ENCODE results near the gene LIME1. TPM values are rescaled to one million over a fixed set of nuclear protein-coding genes. Genes with fewer than 3 reads are reported as not detected.

Gene LIME1
- total and polyA plus RNA-seq, 9 of the 15 experiments (the other 6 are each of a cell fraction or from before 2014, with no cell fraction given), result 0.11 to 17.1 (median 2.8) TPM; not detected in 2

DNA sequence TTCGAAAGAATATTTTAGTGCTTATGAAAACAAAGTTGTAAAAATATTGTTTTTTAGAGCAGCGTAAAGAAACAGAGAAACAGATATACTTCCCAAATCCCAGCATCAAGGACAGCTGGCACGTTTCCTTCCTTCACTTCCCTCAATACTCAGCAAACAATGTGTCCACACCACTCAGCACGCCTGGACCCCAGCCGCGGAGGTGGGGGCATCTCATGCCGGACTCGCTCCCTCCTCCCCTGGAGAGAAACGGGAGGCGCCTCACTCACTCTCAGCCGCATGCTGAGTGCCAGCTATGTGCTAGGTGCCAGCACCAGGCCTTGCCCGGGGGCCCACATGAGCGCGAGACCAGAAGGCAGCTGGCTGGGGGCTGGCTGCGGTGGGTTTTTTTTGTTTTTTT is 37.8 kb downstream of the LIME1 start:
- Histone ChIP-seq H3K27me3 (ENCODE audit: control insufficient read depth in 2 of 2, insufficient read depth in 2 of 2, low read length in 2 of 2) (peaks cover 0 to under 1% of the 10 kb centered on the region in 2 experiments; a peak in 2 of 5 replicates), H2AFZ (ENCODE audit: low read depth, low read length) (no peak overlapping the region), H3K9me1 (ENCODE audit: control insufficient read depth, insufficient read depth, low read length) (no peaks in the 10 kb centered on the region), H3K4me3 (no peak overlapping the region), H3K27ac (ENCODE audit: extremely low read depth, low read depth, low read length) (no peak overlapping the region), H3K9me3 (replicated peaks; ENCODE audit: control insufficient read depth, insufficient read depth, low read depth, low read length) (no peaks in the 10 kb centered on the region), H3K9ac (ENCODE audit: insufficient read depth in 1 of 2, low read depth in 2 of 2, low read length in 2 of 2) (no peak overlapping the region), H3K79me2 (ENCODE audit: control insufficient read depth, insufficient read depth, low read length) (no peaks in the 10 kb centered on the region), H3K4me2 (ENCODE audit: insufficient read depth, low read length) (no peak overlapping the region), H4K20me1 (replicated peaks; ENCODE audit: control insufficient read depth, insufficient read depth, low read length) (no peaks in the 10 kb centered on the region; the same call in 1 of the 2 replicates), H3K36me3 (ENCODE audit: control insufficient read depth, insufficient read depth, low read length) (no peaks in the 10 kb centered on the region), H3K4me1 (replicated peaks in 1 of 2; ENCODE audit: control insufficient read depth in 2 of 2, insufficient read depth in 2 of 2, low read length in 2 of 2) (peaks cover 12 to 51% of the 10 kb centered on the region in 2 experiments; a peak in 4 of 5 replicates)
- FAIRE-seq, result no peak
- WGBS (ENCODE audit: insufficient coverage, low coverage, missing lambda C conversion rate), result 78% methylated on average over 8 of the region's 15 CpGs
- ATAC-seq, result no peak
- intact Hi-C loops (cut with micrococcal nuclease) (no loop called here), in situ Hi-C loops (cut with MboI) (loop anchor here (5.0 kb wide), 1 partner anchor 62 kb away; no protein-coding TSS in a partner anchor)
- ChIA-PET CTCF (ENCODE audit: low intra/inter-chr PET ratio) (no interaction called here), POLR2A (no interaction called here)
- no TSS peak for BruUV-seq (replicated peaks)
- no peak for TF ChIP-seq HIVEP1 (CRISPR knock-in tag; IDR thresholded peaks at IDR 0.05)
- no peak for DNase-seq (ENCODE audit: extremely low read depth in 1 of 4, low spot score in 3 of 4)

DNA sequence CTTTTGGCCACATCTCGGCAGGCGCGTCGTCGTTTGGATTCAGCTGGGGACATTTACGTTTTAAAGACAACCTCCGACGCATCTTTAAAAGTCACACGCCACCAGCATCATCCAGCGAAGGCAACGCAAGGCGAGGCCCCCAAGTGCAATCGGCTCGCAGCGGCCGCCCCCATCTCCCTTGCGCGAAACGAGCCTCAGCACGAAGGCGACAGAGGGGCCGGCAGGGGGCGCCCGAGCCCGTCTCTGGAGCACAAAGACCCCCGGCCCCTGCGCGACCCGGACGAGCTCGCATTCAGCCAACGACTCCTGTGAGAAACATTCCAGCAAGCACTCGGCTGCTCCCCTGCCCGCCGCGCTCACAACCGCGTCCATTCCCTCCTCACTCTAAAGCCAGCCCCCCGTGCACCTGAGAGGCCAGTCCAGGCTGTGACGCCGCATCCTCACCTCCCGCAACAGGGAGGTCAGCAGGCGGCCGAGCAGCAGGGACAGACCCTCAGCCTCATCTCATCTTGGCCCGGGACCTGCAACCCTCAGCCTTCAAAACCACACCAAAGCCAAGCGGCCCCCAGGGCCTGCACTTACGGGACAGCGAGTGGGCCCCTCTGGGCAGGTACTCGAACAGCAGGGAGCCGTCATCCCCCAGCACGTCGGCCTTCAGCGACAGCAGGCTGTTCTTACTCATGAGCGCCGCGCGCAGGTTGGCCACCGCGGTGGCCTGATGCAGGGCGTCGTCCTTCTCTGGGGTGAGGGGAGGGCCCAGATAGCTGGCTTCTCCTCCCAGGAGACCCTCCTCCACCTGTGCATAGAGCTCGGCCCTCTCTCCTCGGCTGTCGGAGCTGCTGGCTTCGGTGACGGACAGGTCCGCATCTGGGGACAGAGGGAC is 38.9 kb downstream of the LIME1 start:
- ChIA-PET CTCF (ENCODE audit: low intra/inter-chr PET ratio) (interaction anchor here (1.4 kb wide), 1 partner anchor 198 kb away, joined by 3 read pairs; no protein-coding TSS in a partner anchor), POLR2A (no interaction called here)
- no peak overlapping the region for H3K27ac ChIP-seq (ENCODE audit: extremely low read depth, low read depth, low read length)
- H4K20me1 ChIP-seq (replicated peaks; ENCODE audit: control insufficient read depth, insufficient read depth, low read length), result no peaks in the 10 kb centered on the region; the same call in 1 of the 2 replicates
- no peak overlapping the region; a peak in 1 of 4 replicates for H3K9ac ChIP-seq (ENCODE audit: insufficient read depth in 1 of 2, low read depth in 2 of 2, low read length in 2 of 2)
- no peak overlapping the region for H3K4me2 ChIP-seq (ENCODE audit: insufficient read depth, low read length)
- 54% methylated on average over 40 of the region's 67 CpGs for WGBS (ENCODE audit: insufficient coverage, low coverage, missing lambda C conversion rate)
- no peak overlapping the region for H2AFZ ChIP-seq (ENCODE audit: low read depth, low read length)
- BruUV-seq (replicated peaks), result no TSS peak
- H3K27me3 ChIP-seq (ENCODE audit: control insufficient read depth in 2 of 2, insufficient read depth in 2 of 2, low read length in 2 of 2), result no peaks in the 10 kb centered on the region
- FAIRE-seq, result no peak
- intact Hi-C loops (cut with micrococcal nuclease), result no loop called here
- in situ Hi-C loops (cut with MboI), result no loop called here
- no peaks in the 10 kb centered on the region for H3K36me3 ChIP-seq (ENCODE audit: control insufficient read depth, insufficient read depth, low read length)
- ATAC-seq, result peak; percentile 74
- H3K9me3 ChIP-seq (replicated peaks; ENCODE audit: control insufficient read depth, insufficient read depth, low read depth, low read length), result no peaks in the 10 kb centered on the region
- H3K9me1 ChIP-seq (ENCODE audit: control insufficient read depth, insufficient read depth, low read length), result no peaks in the 10 kb centered on the region
- H3K4me1 ChIP-seq (replicated peaks in 1 of 2; ENCODE audit: control insufficient read depth in 2 of 2, insufficient read depth in 2 of 2, low read length in 2 of 2), result peaks cover 12 to 45% of the 10 kb centered on the region in 2 experiments; a peak in 4 of 5 replicates
- H3K79me2 ChIP-seq (ENCODE audit: control insufficient read depth, insufficient read depth, low read length), result no peaks in the 10 kb centered on the region
- no peak overlapping the region for H3K4me3 ChIP-seq
- peak; percentile 43 to 64 (median 52) for DNase-seq (ENCODE audit: extremely low read depth in 1 of 4, low spot score in 3 of 4)
- TF ChIP-seq GABPB1 (CRISPR knock-in tag; IDR thresholded peaks at IDR 0.05) (no peak), MTA1 (IDR thresholded peaks at IDR 0.05; ENCODE audit: borderline replicate concordance) (no peak), STAG1 (CRISPR knock-in tag; IDR thresholded peaks at IDR 0.05; ENCODE audit: borderline replicate concordance) (peak; percentile 7; the same call in 1 of the 2 replicates), MIER1 (IDR thresholded peaks at IDR 0.05; ENCODE audit: low read depth) (no peak)
- TF ChIP-seq, protein P1, sequence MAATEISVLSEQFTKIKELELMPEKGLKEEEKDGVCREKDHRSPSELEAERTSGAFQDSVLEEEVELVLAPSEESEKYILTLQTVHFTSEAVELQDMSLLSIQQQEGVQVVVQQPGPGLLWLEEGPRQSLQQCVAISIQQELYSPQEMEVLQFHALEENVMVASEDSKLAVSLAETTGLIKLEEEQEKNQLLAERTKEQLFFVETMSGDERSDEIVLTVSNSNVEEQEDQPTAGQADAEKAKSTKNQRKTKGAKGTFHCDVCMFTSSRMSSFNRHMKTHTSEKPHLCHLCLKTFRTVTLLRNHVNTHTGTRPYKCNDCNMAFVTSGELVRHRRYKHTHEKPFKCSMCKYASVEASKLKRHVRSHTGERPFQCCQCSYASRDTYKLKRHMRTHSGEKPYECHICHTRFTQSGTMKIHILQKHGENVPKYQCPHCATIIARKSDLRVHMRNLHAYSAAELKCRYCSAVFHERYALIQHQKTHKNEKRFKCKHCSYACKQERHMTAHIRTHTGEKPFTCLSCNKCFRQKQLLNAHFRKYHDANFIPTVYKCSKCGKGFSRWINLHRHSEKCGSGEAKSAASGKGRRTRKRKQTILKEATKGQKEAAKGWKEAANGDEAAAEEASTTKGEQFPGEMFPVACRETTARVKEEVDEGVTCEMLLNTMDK (IDR thresholded peaks at IDR 0.05; ENCODE audit: borderline replicate concordance, insufficient read depth, low read depth, low read length, poor library complexity, severe bottlenecking), result peak; percentile 55
- TF ChIP-seq, protein P2, sequence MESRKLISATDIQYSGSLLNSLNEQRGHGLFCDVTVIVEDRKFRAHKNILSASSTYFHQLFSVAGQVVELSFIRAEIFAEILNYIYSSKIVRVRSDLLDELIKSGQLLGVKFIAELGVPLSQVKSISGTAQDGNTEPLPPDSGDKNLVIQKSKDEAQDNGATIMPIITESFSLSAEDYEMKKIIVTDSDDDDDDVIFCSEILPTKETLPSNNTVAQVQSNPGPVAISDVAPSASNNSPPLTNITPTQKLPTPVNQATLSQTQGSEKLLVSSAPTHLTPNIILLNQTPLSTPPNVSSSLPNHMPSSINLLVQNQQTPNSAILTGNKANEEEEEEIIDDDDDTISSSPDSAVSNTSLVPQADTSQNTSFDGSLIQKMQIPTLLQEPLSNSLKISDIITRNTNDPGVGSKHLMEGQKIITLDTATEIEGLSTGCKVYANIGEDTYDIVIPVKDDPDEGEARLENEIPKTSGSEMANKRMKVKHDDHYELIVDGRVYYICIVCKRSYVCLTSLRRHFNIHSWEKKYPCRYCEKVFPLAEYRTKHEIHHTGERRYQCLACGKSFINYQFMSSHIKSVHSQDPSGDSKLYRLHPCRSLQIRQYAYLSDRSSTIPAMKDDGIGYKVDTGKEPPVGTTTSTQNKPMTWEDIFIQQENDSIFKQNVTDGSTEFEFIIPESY (CRISPR knock-in tag; IDR thresholded peaks at IDR 0.05), result peak; percentile 99
- TF ChIP-seq, protein P3, sequence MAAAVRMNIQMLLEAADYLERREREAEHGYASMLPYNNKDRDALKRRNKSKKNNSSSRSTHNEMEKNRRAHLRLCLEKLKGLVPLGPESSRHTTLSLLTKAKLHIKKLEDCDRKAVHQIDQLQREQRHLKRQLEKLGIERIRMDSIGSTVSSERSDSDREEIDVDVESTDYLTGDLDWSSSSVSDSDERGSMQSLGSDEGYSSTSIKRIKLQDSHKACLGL (CRISPR knock-in tag; IDR thresholded peaks at IDR 0.05; ENCODE audit: borderline replicate concordance, poor library complexity, severe bottlenecking), result no peak
